ENCODE data around the gene IPO11. TPM values are rescaled to one million over a fixed set of nuclear protein-coding genes. Genes with fewer than 3 reads are reported as not detected.

IPO11 gene
- total and polyA plus RNA-seq, 2 experiments from 2014 or later = 18.7 to 64.7 TPM

- TF ChIP-seq CTCF (conservative IDR thresholded peaks at IDR 0.05; ENCODE audit: low read depth in 2 of 2) = no peak
Measured at GRCh38 chr5:62560786-62561185, 148.2 kb downstream of the IPO11 start (continued).

DNA sequence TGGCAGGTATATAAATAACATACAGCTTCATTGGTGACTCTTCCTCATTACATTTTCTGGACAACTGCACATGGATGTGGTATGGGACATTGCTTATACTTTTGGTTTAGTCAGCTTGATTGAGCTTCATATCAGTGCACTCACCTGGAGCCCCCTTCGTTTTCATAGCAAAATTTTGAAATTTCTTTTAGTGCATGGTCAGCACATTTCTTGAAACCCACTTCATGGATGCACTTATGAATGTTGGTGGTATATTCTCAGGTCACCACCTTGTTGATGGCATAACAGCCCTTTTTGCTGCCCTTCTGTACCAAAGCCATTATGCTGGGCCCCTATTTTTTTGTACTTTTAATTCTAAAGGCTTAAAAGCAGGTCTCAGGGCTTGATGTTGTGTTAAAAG is 149.3 kb downstream of the IPO11 start:
- ATAC-seq (no peak), DNase-seq (ENCODE audit: low spot score) (no peak)
- H3K9me3 Mint-ChIP-seq = peaks cover 10% of the 10 kb centered on the region; the same call in 1 of the 3 replicates
- Histone ChIP-seq H3K4me1 (ENCODE audit: insufficient read depth) (peaks cover 8% of the 10 kb centered on the region; the same call in 1 of the 2 replicates), H3K27ac (ENCODE audit: low read depth) (no peak overlapping the region), H4K20me1 (replicated peaks; ENCODE audit: insufficient read depth) (no peaks in the 10 kb centered on the region), H2AFZ (no peak overlapping the region), H3K9me2 (ENCODE audit: insufficient read depth) (no peaks in the 10 kb centered on the region), H3K4me2 (0 out of 2 replicates have a peak overlapping the region, but pooled peaks have one; percentile 4), H3K4me3 (no peak overlapping the region), H3K27me3 (ENCODE audit: insufficient read depth) (no peaks in the 10 kb centered on the region), H3F3A (replicated peaks; ENCODE audit: low read depth) (no peaks in the 10 kb centered on the region), H3K79me2 (replicated peaks; ENCODE audit: insufficient read depth) (no peaks in the 10 kb centered on the region), H3K36me3 (ENCODE audit: insufficient read depth) (no peaks in the 10 kb centered on the region)
- H3K27ac Mint-ChIP-seq = no peak overlapping the region
- peaks cover 7% of the 10 kb centered on the region for H3K4me1 Mint-ChIP-seq
- peaks cover 35% of the 10 kb centered on the region for H3K36me3 Mint-ChIP-seq (ENCODE audit: low read depth)
- H3K4me3 Mint-ChIP-seq = no peak overlapping the region
- peaks cover 3% of the 10 kb centered on the region for H3K27me3 Mint-ChIP-seq (ENCODE audit: insufficient read depth, low read depth, poor library complexity)
- no peak for TF ChIP-seq EZH2phosphoT487 (IDR thresholded peaks at IDR 0.05; ENCODE audit: unreplicated experiment)
- TF ChIP-seq JUNB (IDR thresholded peaks at IDR 0.05; ENCODE audit: unreplicated experiment) = no peak
- TF ChIP-seq ZNF331 (CRISPR knock-in tag; IDR thresholded peaks at IDR 0.05; ENCODE audit: low read depth) = no peak
- no peak for TF ChIP-seq ZNF114 (CRISPR knock-in tag; IDR thresholded peaks at IDR 0.05)
- no peak for TF ChIP-seq POLR2AphosphoS5 (IDR thresholded peaks at IDR 0.05; ENCODE audit: low read depth)
- TF ChIP-seq CTCF (conservative IDR thresholded peaks at IDR 0.05; ENCODE audit: low read depth in 2 of 2) = no peak
- TF ChIP-seq REST (IDR thresholded peaks at IDR 0.05; ENCODE audit: unreplicated experiment) = no peak
- TF ChIP-seq, protein P1, sequence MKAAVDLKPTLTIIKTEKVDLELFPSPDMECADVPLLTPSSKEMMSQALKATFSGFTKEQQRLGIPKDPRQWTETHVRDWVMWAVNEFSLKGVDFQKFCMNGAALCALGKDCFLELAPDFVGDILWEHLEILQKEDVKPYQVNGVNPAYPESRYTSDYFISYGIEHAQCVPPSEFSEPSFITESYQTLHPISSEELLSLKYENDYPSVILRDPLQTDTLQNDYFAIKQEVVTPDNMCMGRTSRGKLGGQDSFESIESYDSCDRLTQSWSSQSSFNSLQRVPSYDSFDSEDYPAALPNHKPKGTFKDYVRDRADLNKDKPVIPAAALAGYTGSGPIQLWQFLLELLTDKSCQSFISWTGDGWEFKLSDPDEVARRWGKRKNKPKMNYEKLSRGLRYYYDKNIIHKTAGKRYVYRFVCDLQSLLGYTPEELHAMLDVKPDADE (IDR thresholded peaks at IDR 0.05) = no peak
- TF ChIP-seq CREB1 (CRISPR knock-in tag; IDR thresholded peaks at IDR 0.05; ENCODE audit: low read depth) = no peak
- no peak for TF ChIP-seq EZH2 (IDR thresholded peaks at IDR 0.05; ENCODE audit: low read depth, unreplicated experiment)
- TF ChIP-seq NANOG (IDR thresholded peaks at IDR 0.05; ENCODE audit: borderline replicate concordance) = no peak

All from GM23338 (cell line).